NCI-H1694 treated with DMSO at 0.1 percent for 48 hours (cell line): ENCODE data around the gene ACTBL2.
A peak's percentile ranks its signal among the peaks of the same experiment; 100 is the strongest.
"Not testable (repeated sequence)": the region's sequence is repeated elsewhere in the genome, so short reads cannot be mapped to it uniquely, and the experiment has no call there.

Experiments used
- DNase-seq: peaks from one replicate; lab custom pipeline; 2025; lab: John Stamatoyannopoulos, UW

Gene ACTBL2

GRCh38 chr5:57494104-57495098 is 11.8 kb upstream of the ACTBL2 start:
- peak; percentile 70 for DNase-seq

DNA sequence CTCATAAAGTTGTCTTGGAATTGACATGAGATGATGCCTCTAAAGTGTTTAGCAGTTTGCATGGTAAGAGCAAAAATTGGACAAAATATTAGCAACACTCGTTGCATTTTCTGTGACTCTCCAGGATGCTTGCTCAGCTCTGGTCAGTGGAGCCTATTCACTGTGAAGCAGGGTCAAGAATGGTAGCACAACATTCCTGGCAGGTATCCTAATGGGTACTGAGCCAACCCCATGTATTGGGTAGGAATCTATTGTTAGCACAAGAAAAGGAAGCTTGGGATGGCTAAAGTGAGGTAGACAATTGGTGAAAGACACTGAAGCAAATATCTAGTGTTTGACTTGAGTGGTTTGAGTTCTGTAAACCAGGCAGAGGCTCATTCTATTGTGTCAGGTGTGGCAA is 10.4 kb upstream of the ACTBL2 start:
- DNase-seq: no peak

DNA sequence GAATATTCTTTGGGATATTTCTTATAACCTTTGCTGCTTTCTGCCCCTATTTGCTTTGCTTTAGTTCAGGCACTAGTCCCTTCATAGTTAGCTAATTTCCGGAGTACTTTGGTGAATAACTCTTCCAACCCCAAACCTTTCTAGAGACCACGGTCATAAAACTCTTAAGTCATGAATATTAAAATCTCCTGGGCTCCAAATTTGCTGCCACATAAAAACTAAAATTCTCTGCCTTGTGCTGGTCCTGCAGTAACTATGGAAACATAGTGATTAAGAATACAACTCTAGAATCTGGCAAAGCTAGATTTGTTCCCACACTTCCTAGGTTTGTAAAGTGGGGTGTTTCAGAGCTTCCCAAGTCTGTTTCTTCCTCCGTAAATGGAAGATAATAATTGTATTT is 10.0 kb upstream of the ACTBL2 start:
- DNase-seq: no peak

- no peak for DNase-seq
Observed at GRCh38 chr5:57491369-57491965, 8.9 kb upstream of the ACTBL2 start.

GRCh38 chr5:57488215-57488955 is 5.8 kb upstream of the ACTBL2 start:
- no peak for DNase-seq

DNA sequence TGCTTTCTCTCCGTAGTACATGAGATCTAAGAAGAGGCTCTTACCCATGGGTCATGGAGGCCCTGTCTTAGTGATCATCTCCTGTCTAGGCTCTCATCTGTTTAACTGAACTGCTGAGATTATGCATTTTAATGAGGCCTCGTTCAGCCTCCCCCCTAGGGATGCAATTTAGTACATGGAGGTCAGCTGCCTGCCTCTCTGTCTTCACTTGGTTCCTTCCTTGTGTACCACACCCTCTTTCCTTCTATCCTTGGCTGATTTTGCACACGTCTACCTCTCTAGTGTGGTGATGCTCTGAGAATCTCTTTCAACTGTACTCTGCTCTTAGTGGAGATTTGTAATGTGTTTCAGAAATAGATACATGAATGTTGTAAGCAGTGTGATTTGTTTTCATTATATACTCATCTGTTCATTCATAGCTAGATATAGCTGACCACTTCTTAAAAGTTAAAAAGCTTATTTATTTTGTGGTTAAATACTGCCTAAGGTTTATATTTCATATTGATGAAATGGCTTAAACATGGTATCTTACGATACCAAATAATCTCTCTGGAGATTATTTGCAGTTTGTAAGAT is 3.5 kb upstream of the ACTBL2 start:
- no peak for DNase-seq

DNA sequence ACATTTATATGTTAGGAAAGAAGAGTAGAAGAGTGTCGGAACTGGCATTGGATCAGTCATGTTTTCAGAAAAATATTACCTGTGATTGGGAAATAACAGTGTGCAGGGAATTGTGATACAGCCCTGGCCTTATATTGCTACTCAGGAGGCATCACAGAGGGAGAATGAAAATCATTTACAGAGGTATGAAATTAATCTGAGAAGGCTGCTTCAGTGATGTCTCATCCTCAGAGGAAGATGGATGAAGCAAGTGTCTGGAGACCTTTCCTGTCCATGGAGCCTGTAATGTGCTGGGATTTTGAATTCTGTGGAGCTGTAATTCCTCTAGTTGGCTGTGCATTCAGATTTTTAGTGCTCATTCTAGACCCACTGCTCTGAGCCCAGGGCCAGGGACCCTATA is 3.8 kb downstream of the ACTBL2 start:
- no peak for DNase-seq

DNA sequence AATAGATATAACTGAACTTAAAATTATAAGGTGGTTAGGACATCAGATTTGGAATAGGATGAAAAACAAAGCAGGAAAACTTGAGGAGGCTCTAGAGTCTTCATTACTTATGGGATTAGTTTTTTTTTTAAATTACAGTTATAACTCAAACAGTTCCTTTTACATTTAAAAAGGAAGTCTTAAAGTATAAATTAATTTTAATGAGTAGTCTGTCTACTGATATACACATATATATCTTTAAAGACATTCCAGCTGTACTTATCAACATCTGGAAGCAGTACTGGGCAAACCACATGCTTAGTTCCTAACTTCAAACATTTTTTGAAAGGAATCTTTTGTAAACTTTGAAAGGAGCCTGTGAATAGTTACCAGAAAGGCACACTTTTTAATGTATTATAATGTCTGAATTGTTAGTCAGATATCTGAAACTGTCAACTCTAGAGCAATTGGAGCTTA is 6.0 kb downstream of the ACTBL2 start:
- no peak for DNase-seq

DNA sequence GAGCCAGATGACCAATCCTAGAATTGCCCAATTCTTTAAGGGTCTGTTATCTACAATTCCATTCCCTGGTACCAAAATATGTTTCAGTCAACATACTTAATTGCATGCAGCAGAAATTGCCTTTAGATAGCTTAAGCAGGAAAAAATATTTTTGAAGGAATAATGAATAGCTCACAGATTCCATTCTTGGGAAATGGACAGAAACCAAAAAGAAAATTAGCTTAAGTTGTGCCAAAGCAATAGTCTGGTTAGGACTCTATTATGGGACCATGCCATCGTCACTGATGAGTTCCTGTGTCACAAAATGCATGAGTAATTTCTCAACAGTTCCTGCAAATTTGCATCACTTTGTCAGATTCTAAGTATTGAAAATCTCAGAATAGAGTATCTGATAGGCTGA is 12.3 kb downstream of the ACTBL2 start:
- DNase-seq: no peak

DNA sequence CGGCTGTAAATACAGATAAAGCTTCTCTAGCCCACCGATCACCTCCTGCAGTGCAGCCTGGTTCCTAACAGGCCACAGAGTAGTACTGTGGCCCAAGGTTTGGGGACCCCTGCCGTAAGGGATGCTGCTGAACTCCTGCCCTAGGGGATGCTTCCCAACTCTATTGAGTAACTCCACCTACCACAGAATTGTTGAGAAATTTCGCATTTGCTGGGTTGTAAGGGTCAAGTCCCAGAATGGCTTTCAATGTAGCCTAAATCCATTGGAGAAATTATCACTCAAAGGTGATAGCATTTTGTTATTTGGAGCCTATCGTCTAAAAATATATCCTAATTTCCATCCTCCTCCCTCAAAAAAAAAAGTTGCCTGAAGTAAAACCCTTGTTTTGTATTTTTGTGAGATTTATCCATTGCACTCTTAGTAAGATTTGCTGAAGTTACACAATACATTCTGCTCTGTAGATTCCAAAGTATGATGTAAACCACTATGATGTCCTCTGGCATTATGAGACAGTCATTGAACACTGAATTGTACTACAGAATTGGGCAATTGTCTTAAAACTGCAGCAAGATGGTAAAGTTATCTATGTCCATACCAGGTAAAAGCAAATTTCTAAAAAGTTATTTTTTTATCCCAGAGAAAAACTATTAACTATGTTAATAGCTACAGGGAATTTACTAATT is 14.0 kb downstream of the ACTBL2 start:
- DNase-seq: no peak

- no peak for DNase-seq
Observed at GRCh38 chr5:57466544-57466943, 16.1 kb downstream of the ACTBL2 start.

DNA sequence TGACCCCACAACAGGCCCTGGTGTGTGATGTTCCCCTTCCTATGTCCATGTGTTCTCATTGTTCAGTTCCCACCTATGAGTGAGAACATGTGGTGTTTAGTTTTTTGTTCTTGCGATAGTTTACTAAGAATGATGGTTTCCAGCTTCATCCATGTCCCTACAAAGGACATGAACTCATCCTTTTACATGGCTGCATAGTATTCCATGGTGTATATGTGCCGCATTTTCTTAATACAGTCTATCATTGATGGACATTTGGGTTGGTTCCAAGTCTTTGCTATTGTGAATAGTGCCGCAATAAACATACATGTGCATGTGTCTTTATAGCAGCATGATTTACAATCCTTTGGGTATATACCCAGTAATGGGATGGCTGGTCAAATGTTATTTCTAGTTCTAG is 22.6 kb downstream of the ACTBL2 start:
- DNase-seq: not testable (repeated sequence)

- no peak for DNase-seq
Observed at GRCh38 chr5:57458443-57458842, 24.2 kb downstream of the ACTBL2 start.

- DNase-seq: no peak
Observed at GRCh38 chr5:57456531-57457135, 26.0 kb downstream of the ACTBL2 start.

DNA sequence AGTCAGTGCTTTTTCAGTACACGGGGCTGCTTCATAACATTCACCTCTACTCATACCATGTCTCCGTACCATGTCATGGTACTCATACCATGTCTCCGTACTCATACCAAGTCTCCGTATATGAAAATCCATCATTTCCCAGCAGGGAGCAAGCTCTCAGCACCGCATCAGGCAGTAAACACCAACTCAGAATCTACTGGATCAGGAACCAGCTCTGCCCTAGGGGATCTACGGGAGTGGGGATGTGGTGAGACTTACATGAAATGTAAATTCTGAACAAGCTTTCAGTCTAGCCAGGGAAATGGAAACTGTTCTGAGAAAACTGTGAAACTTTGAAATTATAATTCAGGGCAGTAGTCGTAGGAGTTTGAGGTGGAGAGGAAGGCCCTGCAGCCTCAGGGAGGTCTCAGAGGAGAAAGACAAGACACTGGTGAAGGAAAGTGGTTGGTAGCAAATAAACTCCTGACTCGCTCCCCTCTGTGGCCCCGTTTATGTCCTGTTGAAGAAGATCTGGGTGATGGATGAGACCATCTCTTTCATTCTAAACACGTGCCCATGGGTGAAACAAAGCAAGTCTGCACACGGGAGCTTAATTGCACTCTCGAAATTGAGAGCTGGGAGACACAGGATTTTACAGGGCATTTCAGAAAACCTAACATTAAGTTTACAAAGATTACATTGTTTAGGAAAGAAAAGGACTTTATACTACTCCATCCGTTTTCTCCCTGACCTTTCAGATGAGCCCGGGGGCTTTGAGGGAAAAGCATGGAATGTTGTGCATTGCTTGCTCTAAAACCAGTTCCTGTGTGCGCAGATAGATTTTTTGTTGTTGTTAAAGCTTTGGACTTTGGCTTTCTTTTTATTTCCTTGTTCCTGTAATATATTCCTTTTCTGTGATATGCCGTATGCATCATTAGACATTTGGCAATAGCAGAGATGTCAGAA is 26.8 kb downstream of the ACTBL2 start:
- no peak for DNase-seq

GRCh38 chr5:57454896-57455295 is 27.7 kb downstream of the ACTBL2 start:
- no peak for DNase-seq

GRCh38 chr5:57453728-57454127 is 28.9 kb downstream of the ACTBL2 start:
- no peak for DNase-seq

GRCh38 chr5:57452885-57453284 is 29.7 kb downstream of the ACTBL2 start:
- no peak for DNase-seq

- DNase-seq: no peak
Observed at GRCh38 chr5:57450991-57451876, 31.4 kb downstream of the ACTBL2 start.
